Measurements from ENCODE around the gene CEP164.
"Not testable (repeated sequence)": the region's sequence is repeated elsewhere in the genome, so short reads cannot be mapped to it uniquely, and the experiment has no call there.

GRCh38 chr11:117398618-117399017, 71.0 kb downstream of the CEP164 start:
- not testable (repeated sequence) for TF ChIP-seq CTCF (IDR thresholded peaks at IDR 0.05; ENCODE audit: insufficient read depth, low read depth, low read length); EZH2 (IDR thresholded peaks at IDR 0.05; ENCODE audit: insufficient read depth, low read length)

All from astrocyte (in vitro differentiated cells and primary cell).